Suppressor macrophage treated with lipopolysaccharide for 4 hours (primary cell): ENCODE measurements around the gene TINAGL1.
A peak's percentile ranks its signal among the peaks of the same experiment; 100 is the strongest.

Experiments
- DNase-seq: peaks from one replicate; pipeline ENCODE4 v3.0.0-alpha.2; 2020

TINAGL1 gene

GRCh38 chr1:31609514-31610118 is 33.3 kb downstream of the TINAGL1 start:
- peak; percentile 40 for DNase-seq

- DNase-seq, result no peak
These were observed 38.2 kb downstream of the TINAGL1 start for GRCh38 chr1:31614414-31615005.

- no peak for DNase-seq
These were observed 39.1 kb downstream of the TINAGL1 start for GRCh38 chr1:31615414-31615813.

GRCh38 chr1:31615939-31616338 is 39.6 kb downstream of the TINAGL1 start:
- DNase-seq, result no peak

GRCh38 chr1:31617218-31617915 is 41.1 kb downstream of the TINAGL1 start, which contains the start of gene HCRTR1:
Gene HCRTR1, plus strand, starts transcription at chr1:31617689. Its CDS starts 1,504 bp downstream, at chr1:31619193.
- no peak for DNase-seq

- DNase-seq, result peak; percentile 66
These were observed 41.8 kb downstream of the TINAGL1 start for GRCh38 chr1:31617916-31618746.

GRCh38 chr1:31618916-31619846 is 42.9 kb downstream of the TINAGL1 start:
- no peak for DNase-seq

- DNase-seq, result no peak
These were observed 44.5 kb downstream of the TINAGL1 start for GRCh38 chr1:31620631-31621497.

- no peak for DNase-seq
These were observed 45.1 kb downstream of the TINAGL1 start for GRCh38 chr1:31621498-31621820.

GRCh38 chr1:31621847-31622730 is 45.8 kb downstream of the TINAGL1 start:
- DNase-seq, result no peak

GRCh38 chr1:31623365-31623764 is 47.0 kb downstream of the TINAGL1 start:
- no peak for DNase-seq

- peak; percentile 74 for DNase-seq
These were observed 48.0 kb downstream of the TINAGL1 start for GRCh38 chr1:31624309-31624708.

- no peak for DNase-seq
These were observed 48.6 kb downstream of the TINAGL1 start for GRCh38 chr1:31624731-31625514.

- peak; percentile 78 for DNase-seq
These were observed 49.4 kb downstream of the TINAGL1 start for GRCh38 chr1:31625561-31626222.

GRCh38 chr1:31626223-31627207 is 50.2 kb downstream of the TINAGL1 start:
- DNase-seq, result peak; percentile 33

- DNase-seq, result no peak
These were observed 51.1 kb downstream of the TINAGL1 start for GRCh38 chr1:31627301-31627929.
